Uterus (tissue), 4 donors: ENCODE results near the gene TRIM54. TPM values are rescaled to one million over a fixed set of nuclear protein-coding genes. Genes with fewer than 3 reads are reported as not detected.

ENCODE experiments used
- DNase-seq, 2 donors: peaks; one replicate each; pipeline ENCODE4 v3.0.0-alpha.2; 2019 to 2020
- H3K27ac ChIP-seq, 2 donors: fragments of 200-600 bp; sonication (generic); 1 replicate in 1 of 2; 2 replicates in 1 of 2; pipeline ENCODE4 v1.5.1; 2016 to 2018
- H3K27me3 ChIP-seq, 2 donors: fragments of 200-600 bp; sonication (generic); one replicate each; pipeline ENCODE4 v1.5.1; 2018 to 2019; ENCODE audit warnings: control low read depth in 1 of 2
- H3K36me3 ChIP-seq, 2 donors: fragments of 200-600 bp; sonication (generic); one replicate each; pipeline ENCODE4 v1.5.1; 2019; ENCODE audit warnings: control low read depth in 1 of 2
- H3K4me1 ChIP-seq, 2 donors: fragments of 200-600 bp; sonication (generic); one replicate each; pipeline ENCODE4 v1.5.1; 2018 to 2019; ENCODE audit warnings: control low read depth in 1 of 2
- H3K4me3 ChIP-seq, 2 donors: fragments of 200-600 bp; sonication (generic); 1 replicate in 1 of 2; 2 replicates in 1 of 2; pipeline ENCODE4 v1.5.1; 2018 to 2019; ENCODE audit warnings: mild to moderate bottlenecking in 1 of 2
- H3K9me3 ChIP-seq, 2 donors: fragments of 200-600 bp; sonication (generic); one replicate each; pipeline ENCODE4 v1.5.1; 2019; ENCODE audit warnings: control low read depth in 1 of 2
- CTCF ChIP-seq, 4 experiments: fragments of 200-600 bp in 2 of 4; fragments of 450-650 bp in 2 of 4; sonication (generic) in 2 of 4; IDR thresholded peaks; one replicate each; pipeline ENCODE4 v1.5.1; 2016 to 2019; ENCODE audit warnings: antibody characterized with exemption in 4 of 4, mild to moderate bottlenecking in 2 of 4, moderate library complexity in 1 of 4
- POLR2A ChIP-seq, 2 donors: fragments of 450-650 bp; IDR thresholded peaks; one replicate each; pipeline ENCODE4 v1.6.1; 2016; ENCODE audit warnings: antibody characterized with exemption in 2 of 2, mild to moderate bottlenecking in 1 of 2, moderate library complexity in 1 of 2
- intact Hi-C: fragments of 100-400 bp; cut with DNase I; formaldehyde crosslinking; loops from one replicate; pipeline ENCODE4 v1.15.1; 2023; ENCODE audit warnings: low total_unique reads
- total RNA-seq, 4 donors: library from RNA; depleted of rRNA in 3 of 4; stranded (reverse); fragments of >200 nt in 3 of 4; gene quantifications; one replicate each; pipeline versions ENCODE4 v1.1.0 to v1.2.4, GENCODE V29; 2014 to 2023
- donor health status: DM: yes; HTN: yes; CAD: no.

TRIM54 gene
- total RNA-seq, 4 donors from 2014 or later, result 0.26 to 5.0 (median 0.58) TPM

- H3K27ac ChIP-seq, result no peak overlapping the region
- H3K4me1 ChIP-seq, result no peaks in the 10 kb centered on the region
- no peak overlapping the region for H3K4me3 ChIP-seq
- DNase-seq, result no peak
- no peaks in the 10 kb centered on the region for H3K9me3 ChIP-seq
- no peak for TF ChIP-seq CTCF (IDR thresholded peaks at IDR 0.05)
- TF ChIP-seq POLR2A (IDR thresholded peaks at IDR 0.05), result no peak
- no peaks in the 10 kb centered on the region for H3K36me3 ChIP-seq
- H3K27me3 ChIP-seq, result no peaks in the 10 kb centered on the region
- intact Hi-C loops, result no loop called here
Measured at GRCh38 chr2:27238976-27239375, 43.3 kb upstream of the TRIM54 start.

GRCh38 chr2:27240406-27240805 lies 41.8 kb upstream of the TRIM54 start:
- Histone ChIP-seq H3K27me3 (no peaks in the 10 kb centered on the region), H3K4me3 (no peak overlapping the region), H3K9me3 (no peaks in the 10 kb centered on the region), H3K4me1 (no peaks in the 10 kb centered on the region), H3K27ac (no peak overlapping the region), H3K36me3 (no peaks in the 10 kb centered on the region)
- DNase-seq, result no peak
- intact Hi-C loops, result no loop called here
- TF ChIP-seq POLR2A (IDR thresholded peaks at IDR 0.05), result no peak
- TF ChIP-seq CTCF (IDR thresholded peaks at IDR 0.05), result no peak

GRCh38 chr2:27241761-27242613 lies 40.2 kb upstream of the TRIM54 start:
- no peaks in the 10 kb centered on the region for H3K9me3 ChIP-seq
- no peak overlapping the region for H3K4me3 ChIP-seq
- no peaks in the 10 kb centered on the region for H3K27me3 ChIP-seq
- no peak for DNase-seq
- intact Hi-C loops, result no loop called here
- TF ChIP-seq CTCF (IDR thresholded peaks at IDR 0.05) (no peak), POLR2A (IDR thresholded peaks at IDR 0.05) (no peak)
- no peaks in the 10 kb centered on the region for H3K4me1 ChIP-seq
- H3K27ac ChIP-seq, result no peak overlapping the region
- no peaks in the 10 kb centered on the region for H3K36me3 ChIP-seq

- Histone ChIP-seq H3K9me3 (no peaks in the 10 kb centered on the region), H3K36me3 (no peaks in the 10 kb centered on the region), H3K27ac (no peak overlapping the region), H3K4me1 (no peaks in the 10 kb centered on the region), H3K27me3 (no peaks in the 10 kb centered on the region), H3K4me3 (no peak overlapping the region)
- DNase-seq, result no peak
- TF ChIP-seq CTCF (IDR thresholded peaks at IDR 0.05) (no peak), POLR2A (IDR thresholded peaks at IDR 0.05) (no peak)
- intact Hi-C loops, result no loop called here
Measured at GRCh38 chr2:27242614-27242951, 39.6 kb upstream of the TRIM54 start.

- Histone ChIP-seq H3K9me3 (no peaks in the 10 kb centered on the region), H3K27me3 (no peaks in the 10 kb centered on the region), H3K27ac (no peak overlapping the region), H3K4me3 (no peak overlapping the region), H3K36me3 (no peaks in the 10 kb centered on the region), H3K4me1 (no peaks in the 10 kb centered on the region)
- intact Hi-C loops, result no loop called here
- no peak for DNase-seq
- no peak for TF ChIP-seq CTCF (IDR thresholded peaks at IDR 0.05)
- TF ChIP-seq POLR2A (IDR thresholded peaks at IDR 0.05), result no peak
Measured at GRCh38 chr2:27243391-27244130, 38.7 kb upstream of the TRIM54 start.
